ENCODE results near the gene GUCY1A2.

- TF ChIP-seq, protein P1, sequence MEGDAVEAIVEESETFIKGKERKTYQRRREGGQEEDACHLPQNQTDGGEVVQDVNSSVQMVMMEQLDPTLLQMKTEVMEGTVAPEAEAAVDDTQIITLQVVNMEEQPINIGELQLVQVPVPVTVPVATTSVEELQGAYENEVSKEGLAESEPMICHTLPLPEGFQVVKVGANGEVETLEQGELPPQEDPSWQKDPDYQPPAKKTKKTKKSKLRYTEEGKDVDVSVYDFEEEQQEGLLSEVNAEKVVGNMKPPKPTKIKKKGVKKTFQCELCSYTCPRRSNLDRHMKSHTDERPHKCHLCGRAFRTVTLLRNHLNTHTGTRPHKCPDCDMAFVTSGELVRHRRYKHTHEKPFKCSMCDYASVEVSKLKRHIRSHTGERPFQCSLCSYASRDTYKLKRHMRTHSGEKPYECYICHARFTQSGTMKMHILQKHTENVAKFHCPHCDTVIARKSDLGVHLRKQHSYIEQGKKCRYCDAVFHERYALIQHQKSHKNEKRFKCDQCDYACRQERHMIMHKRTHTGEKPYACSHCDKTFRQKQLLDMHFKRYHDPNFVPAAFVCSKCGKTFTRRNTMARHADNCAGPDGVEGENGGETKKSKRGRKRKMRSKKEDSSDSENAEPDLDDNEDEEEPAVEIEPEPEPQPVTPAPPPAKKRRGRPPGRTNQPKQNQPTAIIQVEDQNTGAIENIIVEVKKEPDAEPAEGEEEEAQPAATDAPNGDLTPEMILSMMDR (IDR thresholded peaks at IDR 0.05; ENCODE audit: extremely low read depth in 1 of 2, insufficient read depth in 1 of 2, low read depth in 1 of 2, low read length in 2 of 2) = no peak
- TF ChIP-seq JUN (IDR thresholded peaks at IDR 0.05; ENCODE audit: borderline replicate concordance, insufficient read depth, insufficient read length, low read depth) = no peak
- TF ChIP-seq EZH2 (IDR thresholded peaks at IDR 0.05; ENCODE audit: borderline replicate concordance, low read depth, low read length, severe bottlenecking) = no peak
- TF ChIP-seq FOS (IDR thresholded peaks at IDR 0.05; ENCODE audit: borderline replicate concordance, insufficient read depth, low read length) = no peak
- TF ChIP-seq POLR2AphosphoS5 (IDR thresholded peaks at IDR 0.05; ENCODE audit: insufficient read depth, low read depth, low read length) = no peak
- TF ChIP-seq, protein P2, sequence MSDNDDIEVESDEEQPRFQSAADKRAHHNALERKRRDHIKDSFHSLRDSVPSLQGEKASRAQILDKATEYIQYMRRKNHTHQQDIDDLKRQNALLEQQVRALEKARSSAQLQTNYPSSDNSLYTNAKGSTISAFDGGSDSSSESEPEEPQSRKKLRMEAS (IDR thresholded peaks at IDR 0.05; ENCODE audit: insufficient read depth, insufficient read length) = no peak
- TF ChIP-seq POLR2A (IDR thresholded peaks at IDR 0.05; ENCODE audit: low read depth, low read length) = no peak
- TF ChIP-seq MYC (IDR thresholded peaks at IDR 0.05; ENCODE audit: low read depth, low read length) = no peak
Observed at GRCh38 chr11:107044503-107044902, 26.2 kb upstream of the GUCY1A2 start.
